Stromal cell of bone marrow (primary cell): Measurements from ENCODE around the gene FLYWCH2.

Experiments used
- DNase-seq: peaks from one replicate; pipeline ENCODE4 v3.0.0-alpha.2; 2012; ENCODE audit warnings: low read depth

Gene FLYWCH2

DNA sequence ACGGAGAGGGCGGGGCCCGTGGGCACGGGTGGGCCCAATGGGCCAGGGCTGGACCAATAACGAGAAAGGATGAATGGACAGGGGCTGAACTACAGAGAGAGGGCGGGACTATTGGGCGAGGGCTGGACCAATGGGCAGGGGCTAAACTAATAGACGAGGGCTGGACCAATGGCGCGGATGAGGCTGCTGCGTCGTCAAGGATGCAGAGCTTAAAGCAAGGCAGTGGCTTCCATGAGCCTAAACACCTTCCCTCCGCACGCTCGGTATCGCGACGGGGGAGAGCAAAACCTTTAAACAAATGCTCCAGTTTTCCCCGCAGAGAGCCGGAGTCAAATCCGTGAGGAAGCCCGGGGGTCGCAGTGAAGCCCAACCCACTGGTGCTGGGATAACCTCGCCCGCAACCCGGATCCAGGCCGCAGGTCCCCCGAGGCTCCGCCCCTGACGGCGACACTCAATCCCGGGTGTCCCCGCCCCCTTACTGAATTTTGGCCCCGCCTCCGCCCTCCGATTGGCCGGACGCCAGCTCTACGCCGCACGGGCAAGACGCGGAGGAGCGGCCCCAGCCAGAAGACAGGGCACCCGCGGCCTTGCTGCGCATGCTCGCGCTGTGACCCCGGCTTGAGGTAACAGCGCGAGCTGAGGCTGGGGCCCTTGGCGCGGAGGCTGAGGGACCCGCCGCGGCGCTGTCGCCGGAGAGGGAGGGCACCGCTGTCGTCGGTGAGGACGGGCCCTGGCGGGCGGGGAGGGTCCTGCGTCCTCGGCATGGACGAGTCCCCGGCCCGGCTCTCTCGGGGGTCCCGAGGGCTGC, at the start of gene FLYWCH2:
FLYWCH2 (plus strand) TSS at position 566 of the 808 bp plus-strand sequence. CDS start 13,235 bp downstream, outside the sequence.
- peak; percentile 99 for DNase-seq

GRCh38 chr16:2833776-2834175, 49.2 kb upstream of the FLYWCH2 start:
- no peak for DNase-seq

- no peak for DNase-seq
Measured at GRCh38 chr16:2834968-2835367, 48.0 kb upstream of the FLYWCH2 start.

- peak; percentile 72 for DNase-seq
Measured at GRCh38 chr16:2835638-2836493, 47.1 kb upstream of the FLYWCH2 start.

DNA sequence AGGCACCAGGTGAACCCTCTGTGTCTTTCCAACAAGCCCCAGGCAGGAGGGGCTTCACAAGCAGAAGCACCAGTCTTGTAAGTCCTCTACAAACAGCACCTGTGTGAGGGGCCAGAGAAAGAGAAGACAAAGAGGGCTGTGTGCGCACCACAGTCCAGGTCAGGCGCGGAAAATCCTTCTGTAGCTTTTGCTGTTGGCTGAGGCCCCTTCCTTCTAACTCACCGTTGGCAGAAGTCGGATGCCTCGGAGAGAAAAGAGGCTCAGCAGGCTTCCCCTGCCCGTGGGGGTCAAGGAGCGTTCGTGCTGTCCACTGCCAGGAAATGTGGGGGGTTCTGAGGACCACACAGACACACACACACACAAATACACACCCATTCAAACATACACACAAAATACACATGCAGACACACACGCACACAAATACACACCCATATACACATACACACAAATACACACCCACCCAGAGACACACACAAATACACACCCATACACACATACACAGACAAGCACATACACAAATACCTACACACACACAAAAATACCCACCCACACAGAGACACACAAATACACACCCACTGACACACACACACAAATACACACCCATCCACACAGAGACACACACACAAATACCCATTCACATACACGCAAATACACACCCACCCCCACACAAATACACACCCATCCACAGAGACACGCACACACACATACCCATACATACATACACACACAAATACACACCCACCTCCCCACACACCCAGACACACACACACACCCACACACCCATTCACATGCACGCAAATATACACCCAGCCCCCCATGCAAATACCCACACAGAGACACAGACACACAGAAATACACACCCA, 46.1 kb upstream of the FLYWCH2 start:
- DNase-seq, result no peak

- peak; percentile 49 for DNase-seq
Measured at GRCh38 chr16:2838928-2839327, 44.1 kb upstream of the FLYWCH2 start.

GRCh38 chr16:2839650-2840450, 43.2 kb upstream of the FLYWCH2 start:
- no peak for DNase-seq

- DNase-seq, result no peak
Measured at GRCh38 chr16:2840914-2841313, 42.1 kb upstream of the FLYWCH2 start.

- no peak for DNase-seq
Measured at GRCh38 chr16:2841606-2842339, 41.2 kb upstream of the FLYWCH2 start.

DNA sequence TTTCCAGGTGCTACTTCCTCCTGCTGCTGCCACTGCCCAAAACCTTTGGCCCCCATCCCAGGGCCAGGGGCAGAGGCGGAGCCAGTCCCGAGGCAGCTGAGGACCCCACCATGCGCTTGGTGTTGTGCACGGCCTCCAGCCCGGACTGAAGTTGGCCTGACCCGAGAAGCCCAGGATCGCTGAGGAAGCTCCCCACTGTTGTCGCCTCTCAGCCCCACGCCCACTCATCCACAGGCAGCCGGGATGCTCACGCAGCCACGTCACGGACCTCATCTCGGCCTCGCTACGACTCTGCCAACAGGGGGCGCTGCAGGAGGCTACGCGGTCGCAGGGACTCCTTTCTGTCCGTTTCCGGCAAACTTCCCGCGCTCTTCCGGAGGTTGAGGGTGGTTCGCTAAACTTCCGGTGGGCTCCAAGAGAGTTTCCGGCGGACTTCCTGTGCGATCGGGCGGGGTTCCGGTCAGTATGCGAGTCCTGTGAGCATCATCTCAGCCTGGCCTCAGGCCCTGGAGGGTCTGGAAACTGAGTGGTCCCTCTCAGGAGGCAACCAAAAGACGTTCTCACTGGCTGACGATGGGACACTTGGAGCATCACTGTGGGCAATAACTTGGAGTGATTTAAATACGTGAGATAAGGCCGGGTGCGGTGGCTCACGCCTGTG, 40.5 kb upstream of the FLYWCH2 start:
- no peak for DNase-seq

GRCh38 chr16:2843526-2843925, 39.5 kb upstream of the FLYWCH2 start:
- DNase-seq, result no peak

GRCh38 chr16:2845116-2845515, 37.9 kb upstream of the FLYWCH2 start:
- DNase-seq, result no peak

- no peak for DNase-seq
Measured at GRCh38 chr16:2846511-2847310, 36.3 kb upstream of the FLYWCH2 start.

- DNase-seq, result no peak
Measured at GRCh38 chr16:2848933-2849725, 33.9 kb upstream of the FLYWCH2 start.

DNA sequence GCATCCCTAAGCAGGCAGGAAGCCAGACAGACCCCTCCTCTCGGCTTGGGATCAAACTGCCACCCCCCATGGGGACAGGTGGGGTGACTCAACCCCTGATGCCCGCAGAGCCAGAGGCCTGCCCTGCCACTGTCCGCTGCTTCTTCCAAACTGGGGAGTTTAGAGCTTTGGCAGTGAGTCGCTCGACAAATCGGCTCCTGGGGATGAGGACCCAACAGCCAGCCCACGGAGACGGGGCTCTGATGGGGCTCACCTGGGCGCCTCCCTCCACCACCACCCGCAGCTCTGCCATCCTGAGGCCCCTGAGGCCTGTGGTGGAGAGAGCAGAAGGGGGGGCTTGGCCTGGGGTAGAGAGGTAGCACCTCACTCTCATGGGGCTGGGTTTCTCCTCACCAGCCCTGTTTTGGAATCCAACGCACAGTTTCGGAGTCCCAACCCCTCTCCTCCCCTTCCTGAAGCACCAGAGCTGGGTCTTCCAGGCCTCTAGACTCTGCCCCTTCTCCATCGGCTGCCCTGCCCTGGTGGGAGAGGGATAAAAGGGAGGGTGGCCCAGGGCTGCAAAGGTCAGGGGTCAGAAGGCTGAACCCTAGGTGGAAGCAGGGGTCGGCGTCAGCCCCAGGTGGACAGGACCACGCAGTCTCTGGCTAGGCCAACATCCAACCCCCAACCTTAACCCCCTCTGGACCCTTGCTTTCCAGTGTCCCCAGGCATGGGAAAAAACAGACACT, 30.8 kb upstream of the FLYWCH2 start:
- DNase-seq, result no peak

GRCh38 chr16:2852731-2853507, 30.1 kb upstream of the FLYWCH2 start:
- no peak for DNase-seq

GRCh38 chr16:2853531-2854073, 29.4 kb upstream of the FLYWCH2 start:
- no peak for DNase-seq
